Endodermal cell (in vitro differentiated cells): ENCODE data around the gene RHBDD3. TPM values are rescaled to one million over a fixed set of nuclear protein-coding genes. Genes with fewer than 3 reads are reported as not detected.

ENCODE experiments used
- DNase-seq: peaks from one replicate; pipeline ENCODE4 v3.0.0-alpha.2; 2017
- H3K27ac ChIP-seq: 2 replicates; pipeline ENCODE4 v1.5.1; 2013; ENCODE audit warnings: mild to moderate bottlenecking, low read depth, low read length, moderate library complexity
- H3K27me3 ChIP-seq: 2 replicates; pipeline ENCODE4 v1.6.1; 2013; ENCODE audit warnings: mild to moderate bottlenecking, low read length, moderate library complexity; ENCODE audit not compliant: insufficient read depth, control insufficient read depth, poor library complexity, severe bottlenecking
- H3K36me3 ChIP-seq: 2 replicates; pipeline ENCODE4 v1.7.0; 2013; ENCODE audit warnings: mild to moderate bottlenecking, low read length, moderate library complexity; ENCODE audit not compliant: control insufficient read depth, insufficient read depth
- H3K4me1 ChIP-seq: one replicate; pipeline ENCODE4 v1.7.0; 2013; ENCODE audit warnings: low read length; ENCODE audit not compliant: control insufficient read depth, insufficient read depth
- H3K4me3 ChIP-seq: 2 replicates; pipeline ENCODE4 v1.5.1; 2013; ENCODE audit warnings: mild to moderate bottlenecking, low read length, moderate library complexity
- H3K9ac ChIP-seq: 2 replicates; pipeline ENCODE4 v1.6.1; 2013; ENCODE audit warnings: mild to moderate bottlenecking, low read length, moderate library complexity; ENCODE audit not compliant: poor library complexity, severe bottlenecking; ENCODE audit errors: extremely low read depth
- H3K9me3 ChIP-seq: 2 replicates; pipeline ENCODE4 v1.6.1; 2013; ENCODE audit warnings: mild to moderate bottlenecking, low read length, moderate library complexity; ENCODE audit not compliant: control insufficient read depth
- H3K27ac Mint-ChIP-seq: 2 replicates; pipeline ENCODE4 v1.8.0; 2020; ENCODE audit warnings: mixed read lengths
- H3K27me3 Mint-ChIP-seq: 2 replicates; pipeline ENCODE4 v1.8.0; 2021; ENCODE audit warnings: mild to moderate bottlenecking, mixed read lengths; ENCODE audit not compliant: insufficient read depth
- H3K36me3 Mint-ChIP-seq: 2 replicates; pipeline ENCODE4 v1.8.0; 2020; ENCODE audit warnings: low read depth, mixed read lengths
- H3K4me1 Mint-ChIP-seq: 2 replicates; pipeline ENCODE4 v1.8.0; 2020; ENCODE audit warnings: mixed read lengths
- H3K4me3 Mint-ChIP-seq: 2 replicates; pipeline ENCODE4 v1.8.0; 2020; ENCODE audit warnings: mild to moderate bottlenecking, moderate library complexity, mixed read lengths
- H3K9me3 Mint-ChIP-seq: 2 replicates; pipeline ENCODE4 v1.8.0; 2020; ENCODE audit warnings: mild to moderate bottlenecking, mixed read lengths
- WGBS, 2 experiments: methylation state at CpG; one replicate each; pipeline versions ENCODE4 v1.1.5 to v1.1.7; 2013; ENCODE audit warnings: missing lambda C conversion rate in 2 of 2, mixed read lengths in 1 of 2; ENCODE audit not compliant: insufficient coverage in 1 of 2, insufficient read length in 1 of 2; 5-methylcytosine and 5-hydroxymethylcytosine counted together
- total RNA-seq, 2 donors: library from RNA; stranded (reverse); fragmentation: NEBNext Ultra II Directional in 1 of 2; extraction: Animal tissue kit (Norgen Biotek cat#: 25700) in 1 of 2; gene quantifications; 2 replicates in 1 of 2; 3 replicates in 1 of 2; pipeline ENCODE4 v1.2.1, GENCODE V29; 2021
- TF ChIP-seq, protein P1 (sequence below): fragments of 200-600 bp; sonication (generic); conservative IDR thresholded peaks from 2 replicates; pipeline ENCODE4 v1.5.0; 2021; ENCODE audit warnings: antibody characterized with exemption, mild to moderate bottlenecking

RHBDD3 gene
- total RNA-seq, 2 donors from 2014 or later, result 65.0 to 75.2 TPM

DNA sequence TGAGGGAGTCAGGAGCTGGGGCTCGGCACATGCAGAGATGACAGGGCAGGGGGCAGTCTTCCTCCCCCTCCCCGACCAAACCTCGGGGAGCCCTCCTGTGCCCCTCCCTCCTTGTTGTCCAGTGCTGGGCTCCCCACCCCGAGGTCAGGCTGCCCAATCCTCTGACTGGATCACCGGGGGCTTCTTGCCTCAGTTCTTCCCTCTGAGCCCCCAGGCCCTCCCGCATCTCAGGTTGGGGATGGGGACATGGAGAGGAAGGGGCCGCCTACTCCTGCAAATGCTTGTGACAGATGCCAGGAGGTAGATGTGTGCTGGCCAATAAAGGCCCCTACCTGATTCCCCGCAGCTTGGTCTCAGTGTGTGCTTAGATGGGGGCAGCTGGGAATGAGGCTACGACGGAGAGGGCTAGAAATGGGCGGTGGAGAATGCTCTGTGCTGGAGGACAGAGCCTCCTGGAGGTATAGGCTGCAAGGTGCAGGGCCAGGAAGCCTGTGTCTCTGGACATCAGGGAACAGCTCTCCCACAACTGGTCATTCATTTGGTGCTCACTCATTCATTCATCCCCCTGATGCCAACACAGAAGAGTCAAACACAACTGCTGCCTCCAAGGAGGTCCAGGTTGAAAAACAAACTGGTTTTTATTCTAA lies 8.4 kb downstream of the RHBDD3 start:
- TF ChIP-seq, protein P1, sequence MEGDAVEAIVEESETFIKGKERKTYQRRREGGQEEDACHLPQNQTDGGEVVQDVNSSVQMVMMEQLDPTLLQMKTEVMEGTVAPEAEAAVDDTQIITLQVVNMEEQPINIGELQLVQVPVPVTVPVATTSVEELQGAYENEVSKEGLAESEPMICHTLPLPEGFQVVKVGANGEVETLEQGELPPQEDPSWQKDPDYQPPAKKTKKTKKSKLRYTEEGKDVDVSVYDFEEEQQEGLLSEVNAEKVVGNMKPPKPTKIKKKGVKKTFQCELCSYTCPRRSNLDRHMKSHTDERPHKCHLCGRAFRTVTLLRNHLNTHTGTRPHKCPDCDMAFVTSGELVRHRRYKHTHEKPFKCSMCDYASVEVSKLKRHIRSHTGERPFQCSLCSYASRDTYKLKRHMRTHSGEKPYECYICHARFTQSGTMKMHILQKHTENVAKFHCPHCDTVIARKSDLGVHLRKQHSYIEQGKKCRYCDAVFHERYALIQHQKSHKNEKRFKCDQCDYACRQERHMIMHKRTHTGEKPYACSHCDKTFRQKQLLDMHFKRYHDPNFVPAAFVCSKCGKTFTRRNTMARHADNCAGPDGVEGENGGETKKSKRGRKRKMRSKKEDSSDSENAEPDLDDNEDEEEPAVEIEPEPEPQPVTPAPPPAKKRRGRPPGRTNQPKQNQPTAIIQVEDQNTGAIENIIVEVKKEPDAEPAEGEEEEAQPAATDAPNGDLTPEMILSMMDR, result peak; percentile 68
- 85 to 91% methylated on average over 9 to 11 of the region's 11 CpGs for WGBS, 2 experiments
- Histone ChIP-seq H3K27me3 (no peaks in the 10 kb centered on the region), H3K4me1 (no peaks in the 10 kb centered on the region), H3K9ac (no peak overlapping the region), H3K36me3 (peaks cover 7% of the 10 kb centered on the region), H3K9me3 (no peaks in the 10 kb centered on the region), H3K4me3 (no peak overlapping the region), H3K27ac (no peak overlapping the region)
- Mint-ChIP-seq H3K27me3 (no peaks in the 10 kb centered on the region), H3K4me1 (no peaks in the 10 kb centered on the region), H3K4me3 (no peak overlapping the region), H3K36me3 (peaks cover 7% of the 10 kb centered on the region), H3K27ac (peak overlapping the region; percentile 70), H3K9me3 (no peaks in the 10 kb centered on the region)
- peak; percentile 82 for DNase-seq

DNA sequence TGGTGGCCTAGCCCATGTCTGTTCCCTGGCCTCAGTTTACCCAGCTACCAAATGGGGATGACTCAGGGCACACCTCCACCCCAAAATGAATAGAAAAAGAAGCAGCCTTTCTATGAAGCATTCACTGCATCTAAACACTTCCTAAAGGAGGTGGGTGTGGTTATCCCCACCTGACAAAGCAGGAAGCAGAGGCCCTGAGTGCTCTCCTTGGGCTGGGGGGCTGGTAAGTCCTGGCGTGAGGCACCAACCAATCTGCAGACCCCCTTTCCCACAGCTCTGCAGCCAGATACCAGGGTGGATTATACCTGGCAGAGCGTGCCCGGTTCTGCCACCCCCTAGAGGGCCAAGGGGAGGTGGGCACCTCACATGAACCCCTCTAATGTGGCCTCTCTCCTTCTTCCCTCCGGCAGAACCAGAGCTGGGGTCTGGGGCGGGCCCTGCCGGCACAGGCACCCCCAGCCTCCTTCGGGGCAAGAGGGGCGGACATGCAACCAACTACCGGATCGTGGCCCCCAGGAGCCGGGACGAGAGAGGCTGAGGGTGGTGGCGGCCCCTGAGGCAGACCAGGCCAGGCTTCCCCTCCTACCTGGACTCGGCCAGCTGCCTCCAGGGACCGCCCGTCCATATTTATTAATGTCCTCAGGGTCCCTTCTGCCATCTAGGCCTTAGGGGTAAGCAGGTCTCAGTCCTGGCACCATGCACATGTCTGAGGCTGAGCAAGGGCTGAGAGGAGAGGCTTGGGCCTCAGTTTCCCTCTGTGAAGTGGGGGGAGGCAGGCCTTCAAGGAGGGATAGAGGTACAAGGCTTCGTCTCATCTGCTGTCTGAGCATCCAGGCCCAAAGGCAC lies 9.2 kb downstream of the RHBDD3 start:
- H3K4me1 Mint-ChIP-seq, result no peaks in the 10 kb centered on the region
- H3K36me3 ChIP-seq, result no peaks in the 10 kb centered on the region
- peak overlapping the region; percentile 17 for H3K27ac ChIP-seq
- H3K4me3 ChIP-seq, result no peak overlapping the region
- no peaks in the 10 kb centered on the region for H3K9me3 ChIP-seq
- H3K4me1 ChIP-seq, result peaks cover 4% of the 10 kb centered on the region
- DNase-seq, result no peak
- H3K27me3 Mint-ChIP-seq, result no peaks in the 10 kb centered on the region
- H3K9me3 Mint-ChIP-seq, result no peaks in the 10 kb centered on the region
- H3K27ac Mint-ChIP-seq, result no peak overlapping the region
- H3K9ac ChIP-seq, result no peak overlapping the region
- TF ChIP-seq, protein P1, result no peak
- WGBS, 2 experiments, result 94 to 95% methylated on average over 7 to 17 of the region's 17 CpGs
- no peak overlapping the region for H3K4me3 Mint-ChIP-seq
- no peaks in the 10 kb centered on the region for H3K27me3 ChIP-seq
- H3K36me3 Mint-ChIP-seq, result peaks cover 4% of the 10 kb centered on the region

DNA sequence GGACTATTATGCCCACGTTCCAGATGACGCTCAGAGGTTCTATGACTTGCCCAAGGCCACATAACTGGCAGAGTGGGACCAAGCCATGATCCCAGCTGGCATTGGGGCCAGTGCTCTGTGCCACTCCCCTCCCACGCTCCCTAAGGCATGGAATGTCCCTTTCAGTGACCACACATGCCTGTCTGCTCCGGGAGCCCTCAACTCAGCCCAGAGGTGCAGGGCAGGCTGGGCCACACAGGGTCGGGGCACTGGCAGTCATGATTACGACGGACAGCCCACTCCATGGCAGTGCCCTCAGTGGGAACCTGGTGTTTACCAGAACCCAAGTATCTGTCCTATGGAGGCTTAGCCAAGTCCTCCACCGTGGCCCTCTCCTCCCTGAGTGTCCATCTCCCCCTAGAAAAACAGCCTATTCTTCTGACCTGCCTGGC lies 10.0 kb downstream of the RHBDD3 start:
- no peak overlapping the region for H3K27ac ChIP-seq
- no peaks in the 10 kb centered on the region for H3K27me3 Mint-ChIP-seq
- H3K27ac Mint-ChIP-seq, result no peak overlapping the region
- peaks cover 4% of the 10 kb centered on the region for H3K36me3 Mint-ChIP-seq
- no peak overlapping the region for H3K9ac ChIP-seq
- peaks cover 4% of the 10 kb centered on the region for H3K4me1 ChIP-seq
- H3K4me1 Mint-ChIP-seq, result no peaks in the 10 kb centered on the region
- H3K4me3 ChIP-seq, result no peak overlapping the region
- no peaks in the 10 kb centered on the region for H3K36me3 ChIP-seq
- DNase-seq, result no peak
- no peaks in the 10 kb centered on the region for H3K27me3 ChIP-seq
- H3K9me3 Mint-ChIP-seq, result no peaks in the 10 kb centered on the region
- TF ChIP-seq, protein P1, result no peak
- no peaks in the 10 kb centered on the region for H3K9me3 ChIP-seq
- H3K4me3 Mint-ChIP-seq, result no peak overlapping the region
- WGBS, 2 experiments, result 79 to 83% methylated on average over 6 to 8 of the region's 8 CpGs
